ENCODE data around the gene RASSF5. TPM values are rescaled to one million over a fixed set of nuclear protein-coding genes. Genes with fewer than 3 reads are reported as not detected.
"Not testable (repeated sequence)": the region's sequence is repeated elsewhere in the genome, so short reads cannot be mapped to it uniquely, and the experiment has no call there.

RASSF5 gene
- total RNA-seq, 2 experiments from 2014 or later = 211 TPM

DNA sequence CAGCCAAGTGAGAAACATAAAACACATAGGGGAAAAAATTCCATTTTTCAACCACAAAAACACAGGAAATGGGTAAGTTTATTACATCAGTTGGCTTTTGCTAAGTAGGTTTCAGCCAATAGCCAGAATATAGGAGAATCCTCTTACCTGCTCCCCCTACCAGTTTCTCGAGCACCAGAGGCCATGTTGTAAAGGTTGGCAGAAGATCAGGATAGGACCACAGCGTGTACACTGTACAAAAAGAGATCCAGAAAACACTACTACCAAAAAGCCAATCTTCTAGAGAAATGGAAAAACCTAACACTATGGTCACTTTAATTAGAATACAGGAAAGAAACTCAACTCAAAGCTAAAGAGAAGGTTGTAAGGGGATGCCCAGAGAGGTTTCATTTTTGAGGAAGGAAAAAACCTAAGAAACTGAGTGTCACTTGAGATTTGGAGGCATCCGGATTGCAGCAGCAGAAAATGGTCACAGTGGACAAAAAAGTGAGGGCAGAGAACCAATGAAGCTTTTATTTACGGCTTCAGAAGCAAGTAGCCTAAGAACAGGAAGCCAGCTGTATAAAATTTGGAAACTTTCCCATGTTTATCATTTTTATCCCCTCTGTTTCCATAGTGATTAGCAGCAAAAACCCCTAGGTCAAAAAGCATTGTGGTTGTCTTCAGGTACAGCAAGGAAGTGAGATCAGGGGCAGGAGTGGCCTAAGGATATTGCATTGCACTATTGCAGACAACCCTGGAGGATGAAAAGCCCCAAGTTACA is 102.1 kb downstream of the RASSF5 start:
- Mint-ChIP-seq H3K4me1 (peaks cover 29% of the 10 kb centered on the region), H3K9me3 (no peaks in the 10 kb centered on the region), H3K27me3 (no peaks in the 10 kb centered on the region), H3K4me3 (peak overlapping the region; percentile 37), H3K36me3 (peaks cover 10% of the 10 kb centered on the region), H3K27ac (peak overlapping the region; percentile 52)
- DNase-seq (no peak), ATAC-seq (ENCODE audit: low read depth) (no peak)
- POLR2A ChIA-PET = interaction anchor here (0.7 to 1.6 kb wide), 4 partner anchors 20 to 54 kb away, joined by 3 to 4 read pairs (median 4); partner anchors contain the start of gene DYRK3

DNA sequence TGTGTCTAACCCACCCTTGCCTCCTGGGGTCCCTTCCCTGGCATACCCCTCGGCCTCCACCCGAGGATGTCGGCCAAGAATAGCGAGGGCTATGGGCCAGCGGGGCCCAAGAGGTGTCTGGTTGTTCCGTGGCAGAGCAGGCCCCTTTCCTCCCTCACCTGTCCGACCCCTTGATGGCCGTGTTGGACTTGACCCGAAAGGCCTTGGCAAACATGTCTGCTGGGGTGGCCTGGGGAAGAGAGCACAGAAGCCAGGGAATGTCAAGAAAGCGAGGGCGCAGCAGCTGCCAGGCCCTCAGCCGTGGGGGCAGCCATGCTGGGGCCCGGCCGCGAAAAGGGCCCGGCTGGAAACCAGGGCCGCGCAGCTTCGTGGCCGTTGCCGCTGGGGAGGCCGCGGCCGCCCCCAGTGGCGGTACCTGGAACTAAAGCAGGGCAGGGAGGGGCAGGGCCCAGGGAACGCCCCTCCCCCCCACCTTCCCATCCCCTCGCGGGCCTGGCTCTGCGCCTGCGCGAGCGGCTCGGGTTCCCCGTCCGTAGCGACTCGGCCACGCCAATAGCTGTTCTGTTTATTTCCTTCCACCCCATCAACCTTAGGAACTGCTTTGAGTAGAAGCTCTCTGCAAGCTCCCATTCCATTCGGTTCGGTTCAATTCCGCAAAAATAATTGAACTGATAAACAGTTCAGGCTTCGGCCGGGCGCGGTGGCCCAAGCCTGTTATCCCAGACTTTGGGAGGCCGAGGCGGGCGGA is 105.0 kb downstream of the RASSF5 start, which contains the start of gene EIF2D:
TSS of gene EIF2D (minus strand) at position 337 of the 748 bp plus-strand sequence. CDS start at position 214, 123 bp downstream.
- H3K4me1 Mint-ChIP-seq = peaks cover 29% of the 10 kb centered on the region
- peaks cover 5% of the 10 kb centered on the region for H3K27me3 Mint-ChIP-seq
- H3K9me3 Mint-ChIP-seq = no peaks in the 10 kb centered on the region
- POLR2A ChIA-PET = interaction anchor here (0.6 to 1.5 kb wide), 13 partner anchors 12 to 142 kb away, joined by 3 to 8 read pairs (median 5); partner anchors contain the start of genes DYRK3 and IKBKE
- H3K27ac Mint-ChIP-seq = peak within 1 kb of the TSS; percentile 89
- H3K36me3 Mint-ChIP-seq = peaks cover 6% of the 10 kb centered on the region
- peak; percentile 98 for DNase-seq
- H3K4me3 Mint-ChIP-seq = peak within 1 kb of the TSS; percentile 92
- peak; percentile 98 for ATAC-seq (ENCODE audit: low read depth)

DNA sequence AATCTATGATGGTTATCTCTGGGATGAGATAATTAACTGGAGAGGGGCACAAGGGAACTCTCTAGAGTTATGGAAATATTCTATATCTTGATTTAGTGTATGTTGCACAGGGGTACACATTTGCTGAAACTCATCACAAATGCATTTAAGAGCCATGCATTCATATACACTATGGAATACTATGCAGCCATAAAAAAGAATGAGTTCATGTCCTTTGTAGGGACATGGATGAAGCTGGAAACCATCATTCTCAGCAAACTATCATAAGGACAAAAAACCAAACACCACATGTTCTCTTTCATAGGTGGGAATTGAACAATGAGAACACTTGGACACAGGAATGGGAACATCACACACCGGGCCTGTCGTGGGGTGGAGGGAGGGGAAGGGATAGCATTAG is 119.1 kb downstream of the RASSF5 start:
- H3K27ac Mint-ChIP-seq; DNase-seq; POLR2A ChIA-PET; ATAC-seq (ENCODE audit: low read depth); H3K4me3 Mint-ChIP-seq; H3K36me3 Mint-ChIP-seq; H3K9me3 Mint-ChIP-seq; H3K4me1 Mint-ChIP-seq: not testable (repeated sequence)
- H3K27me3 Mint-ChIP-seq = peaks cover 26% of the 10 kb centered on the region

DNA sequence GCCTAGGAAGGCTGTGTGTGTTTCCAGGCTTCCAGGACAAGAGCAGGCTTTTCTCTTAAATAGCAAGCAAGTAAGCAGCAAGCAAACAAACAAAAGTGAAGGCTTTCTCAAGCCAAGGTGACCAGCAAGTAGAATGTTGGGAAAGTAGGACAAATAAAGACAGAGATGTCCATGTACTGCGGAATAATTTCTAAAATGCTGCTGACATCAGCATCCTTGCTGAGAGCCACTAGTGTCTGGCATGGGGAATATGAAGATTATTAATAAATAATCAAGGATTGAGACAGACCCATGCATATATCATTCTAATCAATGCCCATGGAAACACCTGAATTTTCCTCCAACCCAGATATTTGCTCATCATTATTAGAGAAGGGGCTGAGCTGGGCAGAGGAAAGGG is 121.6 kb downstream of the RASSF5 start:
- no peak for DNase-seq
- H3K27ac Mint-ChIP-seq = no peak overlapping the region
- no peak overlapping the region for H3K4me3 Mint-ChIP-seq
- H3K4me1 Mint-ChIP-seq = peaks cover 2% of the 10 kb centered on the region
- POLR2A ChIA-PET = no interaction called here
- no peak for ATAC-seq (ENCODE audit: low read depth)
- peaks cover 1% of the 10 kb centered on the region for H3K9me3 Mint-ChIP-seq
- H3K27me3 Mint-ChIP-seq = peaks cover 24% of the 10 kb centered on the region
- H3K36me3 Mint-ChIP-seq = no peaks in the 10 kb centered on the region

DNA sequence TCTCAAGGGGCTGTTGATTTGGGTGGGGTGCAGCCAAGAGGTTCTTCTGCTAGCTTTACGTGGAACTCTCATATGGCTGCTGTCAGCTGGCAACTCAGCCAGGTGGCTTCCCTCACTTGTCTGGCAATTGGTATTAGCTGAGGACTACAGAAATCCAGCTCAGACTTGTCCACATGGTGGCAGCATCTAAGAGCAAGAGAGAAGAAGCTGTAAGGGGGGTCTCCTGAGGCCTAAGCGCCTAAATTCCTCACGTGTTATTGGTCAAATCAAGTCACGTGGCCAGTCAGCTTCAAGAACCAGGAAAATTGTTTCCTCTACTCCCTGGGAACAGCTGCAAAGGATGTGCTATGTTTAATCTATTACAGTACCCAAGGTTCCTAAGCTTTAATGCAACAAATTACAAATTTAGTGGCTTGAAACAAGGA is 123.8 kb downstream of the RASSF5 start:
- H3K4me1 Mint-ChIP-seq = peaks cover 14% of the 10 kb centered on the region
- H3K27me3 Mint-ChIP-seq = peaks cover 24% of the 10 kb centered on the region
- DNase-seq (no peak), ATAC-seq (ENCODE audit: low read depth) (no peak)
- H3K36me3 Mint-ChIP-seq = no peaks in the 10 kb centered on the region
- POLR2A ChIA-PET = interaction anchor here (0.8 kb wide), 1 partner anchor 36 kb away, joined by 3 read pairs; no protein-coding TSS in a partner anchor
- H3K9me3 Mint-ChIP-seq = no peaks in the 10 kb centered on the region
- H3K27ac Mint-ChIP-seq = no peak overlapping the region
- H3K4me3 Mint-ChIP-seq = no peak overlapping the region

DNA sequence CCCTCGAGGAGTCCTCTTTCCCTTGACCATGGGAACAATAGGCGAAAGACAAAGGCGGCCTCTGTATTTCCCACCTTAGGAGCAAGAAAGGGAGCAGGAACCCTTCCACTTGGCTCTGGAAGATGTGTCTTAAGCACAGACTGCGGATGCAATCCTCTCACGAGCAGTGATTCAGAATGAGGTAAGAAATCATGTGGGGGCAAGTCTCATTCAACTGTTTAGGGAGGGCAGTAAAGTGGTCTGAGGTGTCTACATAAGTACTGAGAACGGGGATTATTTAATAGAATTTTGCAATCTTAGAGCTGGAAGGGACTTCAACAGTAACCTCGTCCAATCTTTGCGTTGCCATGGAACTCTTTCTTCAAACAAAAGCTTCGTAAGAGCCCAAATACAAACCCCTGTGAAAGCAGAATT is 126.4 kb downstream of the RASSF5 start:
- no peaks in the 10 kb centered on the region for H3K36me3 Mint-ChIP-seq
- no peaks in the 10 kb centered on the region for H3K9me3 Mint-ChIP-seq
- ATAC-seq (ENCODE audit: low read depth) = no peak
- no peak overlapping the region for H3K27ac Mint-ChIP-seq
- peaks cover 18% of the 10 kb centered on the region for H3K27me3 Mint-ChIP-seq
- no peak for DNase-seq
- POLR2A ChIA-PET = interaction anchor here (0.6 to 1.9 kb wide), 2 partner anchors 30 to 150 kb away, joined by 4 to 6 read pairs; no protein-coding TSS in a partner anchor
- H3K4me3 Mint-ChIP-seq = no peak overlapping the region
- H3K4me1 Mint-ChIP-seq = peaks cover 21% of the 10 kb centered on the region

DNA sequence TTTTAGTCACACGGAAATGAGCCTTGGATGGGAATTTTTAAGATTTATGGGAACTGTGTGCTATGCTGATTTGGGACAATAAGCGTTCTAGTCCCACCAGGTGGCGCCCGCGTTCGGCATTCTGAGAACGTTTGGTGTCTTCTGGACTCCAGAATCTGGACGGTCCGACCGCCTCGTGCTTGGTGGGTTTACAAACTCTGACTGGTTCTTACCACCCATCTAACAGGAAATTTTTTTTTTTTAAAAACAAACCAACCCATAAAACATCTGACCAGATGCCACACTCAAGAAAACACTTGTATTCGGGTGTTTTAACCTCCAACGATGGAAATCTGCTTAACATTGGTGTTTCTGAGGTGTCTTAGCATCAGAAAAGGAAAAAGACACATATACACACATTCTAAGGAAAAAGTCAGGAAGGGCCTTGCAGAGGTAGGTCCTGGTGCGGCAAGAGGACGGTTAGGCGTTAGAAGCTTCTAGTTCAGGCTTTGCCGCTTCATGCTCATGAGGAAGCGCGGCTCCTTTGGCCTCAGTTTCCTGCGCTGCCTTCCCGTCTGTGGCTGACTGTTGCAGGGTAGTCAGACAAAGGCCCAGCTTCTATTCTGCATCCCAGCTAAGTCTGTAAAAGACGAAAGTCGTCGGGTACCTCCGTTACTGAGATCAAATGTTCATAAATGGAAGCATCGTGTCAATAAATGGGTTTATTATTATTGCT is 127.2 kb downstream of the RASSF5 start:
- Mint-ChIP-seq H3K4me3 (peak overlapping the region; percentile 81), H3K27me3 (peaks cover 16% of the 10 kb centered on the region), H3K9me3 (no peaks in the 10 kb centered on the region), H3K27ac (peak overlapping the region; percentile 89), H3K4me1 (peaks cover 21% of the 10 kb centered on the region), H3K36me3 (peaks cover 2% of the 10 kb centered on the region)
- ATAC-seq (ENCODE audit: low read depth) = no peak
- peak; percentile 79 for DNase-seq
- POLR2A ChIA-PET = interaction anchor here (0.6 to 2.2 kb wide), 9 partner anchors 22 to 274 kb away, joined by 4 to 9 read pairs (median 4); partner anchors contain the start of gene EIF2D

DNA sequence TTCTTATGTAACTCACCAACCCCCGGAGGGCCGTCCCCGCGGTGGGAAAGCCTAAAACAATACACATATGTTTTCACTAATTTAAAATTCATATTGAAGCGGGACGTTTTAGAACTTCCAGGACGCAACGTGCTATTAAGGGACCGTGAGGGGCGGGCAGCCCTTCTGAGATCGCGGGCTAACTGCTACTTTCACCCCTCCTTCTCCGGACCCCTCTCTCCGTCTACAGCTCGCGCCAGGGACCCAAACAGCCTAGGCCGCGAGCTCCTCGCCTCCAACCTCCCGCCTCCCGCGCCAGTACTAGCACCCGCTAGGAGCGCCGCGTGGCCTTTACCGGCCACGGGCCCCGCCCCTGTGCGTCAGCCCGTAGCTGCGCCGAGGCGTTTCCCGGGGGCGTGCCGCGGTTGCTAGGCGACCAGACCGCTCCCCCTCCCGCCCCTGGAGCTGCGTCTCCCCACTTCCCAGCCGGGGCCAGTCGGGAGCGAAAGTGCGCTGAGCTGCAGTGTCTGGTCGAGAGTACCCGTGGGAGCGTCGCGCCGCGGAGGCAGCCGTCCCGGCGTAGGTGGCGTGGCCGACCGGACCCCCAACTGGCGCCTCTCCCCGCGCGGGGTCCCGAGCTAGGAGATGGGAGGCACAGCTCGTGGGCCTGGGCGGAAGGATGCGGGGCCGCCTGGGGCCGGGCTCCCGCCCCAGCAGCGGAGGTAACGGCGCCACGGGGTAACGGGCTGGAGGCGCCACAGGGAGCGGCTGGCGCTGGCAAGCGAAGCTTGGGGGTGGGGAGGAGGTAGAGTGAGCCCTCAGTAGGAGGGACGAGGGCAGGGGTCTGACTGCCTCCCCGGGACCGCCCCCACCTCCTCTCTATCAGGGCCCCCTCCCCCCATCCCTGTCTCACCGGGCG is 128.0 kb downstream of the RASSF5 start, which contains the start of gene DYRK3:
TSS of gene DYRK3 (plus strand) at position 457 of the 898 bp plus-strand sequence. CDS start at position 625, 168 bp downstream.
- H3K27me3 Mint-ChIP-seq = peaks cover 16% of the 10 kb centered on the region
- H3K9me3 Mint-ChIP-seq = no peaks in the 10 kb centered on the region
- H3K27ac Mint-ChIP-seq = peak within 1 kb of the TSS; percentile 89
- H3K36me3 Mint-ChIP-seq = peaks cover 2% of the 10 kb centered on the region
- POLR2A ChIA-PET = interaction anchor here (0.9 to 2.2 kb wide), 11 partner anchors 14 to 274 kb away, joined by 3 to 9 read pairs (median 4); partner anchors contain the start of gene EIF2D
- DNase-seq = peak; percentile 96
- peak within 1 kb of the TSS; percentile 81 for H3K4me3 Mint-ChIP-seq
- H3K4me1 Mint-ChIP-seq = peaks cover 21% of the 10 kb centered on the region
- ATAC-seq (ENCODE audit: low read depth) = peak; percentile 90

DNA sequence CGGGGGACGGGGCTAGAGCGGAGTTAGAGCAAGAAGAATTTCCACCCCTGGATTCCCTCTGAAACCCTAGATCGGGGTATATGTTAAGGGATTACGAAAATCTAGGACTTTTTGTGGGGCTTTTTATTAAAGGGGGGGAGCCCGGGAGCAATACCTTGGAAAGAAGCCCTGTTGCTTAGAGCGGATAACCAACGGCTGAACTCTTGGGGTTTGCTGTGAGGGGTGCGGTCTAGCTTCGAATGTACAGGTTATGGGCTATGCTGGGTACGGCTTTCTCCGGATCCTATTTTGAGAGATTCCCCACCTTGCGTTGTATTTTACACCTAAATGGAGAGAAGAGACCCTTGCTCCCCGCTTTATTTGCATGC is 128.6 kb downstream of the RASSF5 start:
- Mint-ChIP-seq H3K4me1 (peaks cover 21% of the 10 kb centered on the region), H3K4me3 (peak overlapping the region; percentile 81), H3K27me3 (peaks cover 16% of the 10 kb centered on the region), H3K27ac (no peak overlapping the region), H3K36me3 (peaks cover 2% of the 10 kb centered on the region), H3K9me3 (no peaks in the 10 kb centered on the region)
- ATAC-seq (ENCODE audit: low read depth) (no peak), DNase-seq (no peak)
- POLR2A ChIA-PET = interaction anchor here (0.9 to 2.2 kb wide), 8 partner anchors 15 to 270 kb away, joined by 3 to 9 read pairs (median 4); partner anchors contain the start of gene EIF2D

DNA sequence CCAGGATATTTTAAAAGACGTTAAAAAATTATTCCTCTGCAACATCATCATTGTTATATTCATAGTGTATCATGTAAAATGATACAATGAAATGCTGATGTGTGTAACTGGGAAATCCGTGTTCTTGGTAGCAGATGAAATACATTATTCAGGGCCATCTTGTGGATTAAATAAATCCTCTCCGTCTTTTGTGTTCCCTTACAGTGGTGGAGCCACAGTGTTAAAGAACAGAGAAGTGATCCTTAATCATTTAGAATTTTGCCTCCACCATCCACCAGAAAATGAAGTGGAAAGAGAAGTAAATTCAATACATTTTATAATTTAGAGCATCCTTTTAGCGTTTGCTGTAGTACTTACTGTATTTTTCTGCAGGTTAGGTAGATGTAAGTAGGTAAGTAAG is 129.3 kb downstream of the RASSF5 start:
- Mint-ChIP-seq H3K9me3 (no peaks in the 10 kb centered on the region), H3K36me3 (peaks cover 2% of the 10 kb centered on the region)
- POLR2A ChIA-PET = interaction anchor here (2.2 kb wide), 1 partner anchor 27 kb away, joined by 9 read pairs; no protein-coding TSS in a partner anchor

DNA sequence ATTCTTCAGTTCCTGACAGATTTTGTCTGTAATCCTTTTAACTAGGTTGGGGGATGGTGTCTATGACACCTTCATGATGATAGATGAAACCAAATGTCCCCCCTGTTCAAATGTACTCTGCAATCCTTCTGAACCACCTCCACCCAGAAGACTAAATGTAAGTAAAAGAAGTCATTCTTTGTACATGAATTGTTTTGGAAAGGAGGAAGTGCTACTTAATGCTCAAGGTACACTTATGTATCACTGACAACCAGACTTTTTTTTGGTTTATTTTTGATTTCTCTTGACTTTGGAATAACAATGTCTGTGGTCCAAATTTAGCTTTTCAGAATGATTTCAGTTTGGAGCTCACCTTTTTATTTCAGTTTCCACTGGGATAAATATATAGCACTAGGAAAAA is 130.3 kb downstream of the RASSF5 start:
- peaks cover 6% of the 10 kb centered on the region for H3K36me3 Mint-ChIP-seq
- no peak overlapping the region for H3K4me3 Mint-ChIP-seq
- H3K9me3 Mint-ChIP-seq = no peaks in the 10 kb centered on the region
- no peak for DNase-seq
- POLR2A ChIA-PET = no interaction called here
- H3K27me3 Mint-ChIP-seq = peaks cover 14% of the 10 kb centered on the region
- no peak overlapping the region for H3K27ac Mint-ChIP-seq
- peaks cover 21% of the 10 kb centered on the region for H3K4me1 Mint-ChIP-seq
- no peak for ATAC-seq (ENCODE audit: low read depth)

More for the DNA sequence above, 129.3 kb downstream of the RASSF5 start:
- DNase-seq (no peak), ATAC-seq (ENCODE audit: low read depth) (no peak)
- Mint-ChIP-seq H3K4me1 (peaks cover 21% of the 10 kb centered on the region), H3K27me3 (peaks cover 14% of the 10 kb centered on the region), H3K27ac (no peak overlapping the region), H3K4me3 (no peak overlapping the region)
